CD4-positive, alpha-beta T cell treated with Interferon gamma for 1 hour (primary cell): ENCODE measurements around the gene RAP1GDS1.
"Not testable (repeated sequence)": the region's sequence is repeated elsewhere in the genome, so short reads cannot be mapped to it uniquely, and the experiment has no call there.

Experiments used
- DNase-seq: peaks from one replicate; pipeline ENCODE4 v3.0.0-alpha.2; 2020

Gene RAP1GDS1

GRCh38 chr4:98260579-98261404, at the start of gene RAP1GDS1:
TSS of gene RAP1GDS1 (plus strand) at chr4:98261384. CDS start at chr4:98261566, 182 bp downstream.
- peak; percentile 91 for DNase-seq

GRCh38 chr4:98222306-98222705, 38.9 kb upstream of the RAP1GDS1 start:
- no peak for DNase-seq

- no peak for DNase-seq
Measured at GRCh38 chr4:98226396-98226795, 34.8 kb upstream of the RAP1GDS1 start.

- no peak for DNase-seq
Measured at GRCh38 chr4:98230961-98231360, 30.2 kb upstream of the RAP1GDS1 start.

- peak; percentile 1 for DNase-seq
Measured at GRCh38 chr4:98232202-98232601, 29.0 kb upstream of the RAP1GDS1 start.

GRCh38 chr4:98237204-98237603, 24.0 kb upstream of the RAP1GDS1 start:
- DNase-seq = no peak

GRCh38 chr4:98242063-98242462, 19.1 kb upstream of the RAP1GDS1 start:
- DNase-seq = no peak

GRCh38 chr4:98242538-98242937, 18.6 kb upstream of the RAP1GDS1 start:
- DNase-seq = no peak

- DNase-seq = no peak
Measured at GRCh38 chr4:98245226-98245625, 16.0 kb upstream of the RAP1GDS1 start.

GRCh38 chr4:98248934-98249333, 12.2 kb upstream of the RAP1GDS1 start:
- no peak for DNase-seq

- no peak for DNase-seq
Measured at GRCh38 chr4:98249831-98250230, 11.4 kb upstream of the RAP1GDS1 start.

GRCh38 chr4:98253499-98253898, 7.7 kb upstream of the RAP1GDS1 start:
- DNase-seq = no peak

- no peak for DNase-seq
Measured at GRCh38 chr4:98260047-98260578, 1.1 kb upstream of the RAP1GDS1 start.

- DNase-seq = peak; percentile 2
Measured at GRCh38 chr4:98261405-98262291, 464 bp downstream of the RAP1GDS1 start.

GRCh38 chr4:98262431-98262830, 1.2 kb downstream of the RAP1GDS1 start:
- DNase-seq = no peak

GRCh38 chr4:98267498-98267897, 6.3 kb downstream of the RAP1GDS1 start:
- no peak for DNase-seq

- no peak for DNase-seq
Measured at GRCh38 chr4:98275145-98275544, 14.0 kb downstream of the RAP1GDS1 start.

- DNase-seq = no peak
Measured at GRCh38 chr4:98283219-98284189, 22.3 kb downstream of the RAP1GDS1 start.

- no peak for DNase-seq
Measured at GRCh38 chr4:98284640-98285046, 23.5 kb downstream of the RAP1GDS1 start.

- DNase-seq = no peak
Measured at GRCh38 chr4:98285676-98286075, 24.5 kb downstream of the RAP1GDS1 start.

- no peak for DNase-seq
Measured at GRCh38 chr4:98287328-98287727, 26.1 kb downstream of the RAP1GDS1 start.

GRCh38 chr4:98288671-98289070, 27.5 kb downstream of the RAP1GDS1 start:
- DNase-seq = not testable (repeated sequence)
